Measurements from ENCODE around the gene C19orf85. TPM values are rescaled to one million over a fixed set of nuclear protein-coding genes. Genes with fewer than 3 reads are reported as not detected.
A peak's percentile ranks its signal among the peaks of the same experiment; 100 is the strongest.

C19orf85 gene
- polyA plus RNA-seq, 2 of the 4 experiments (the other 2 are of a cell fraction) = not detected

DNA sequence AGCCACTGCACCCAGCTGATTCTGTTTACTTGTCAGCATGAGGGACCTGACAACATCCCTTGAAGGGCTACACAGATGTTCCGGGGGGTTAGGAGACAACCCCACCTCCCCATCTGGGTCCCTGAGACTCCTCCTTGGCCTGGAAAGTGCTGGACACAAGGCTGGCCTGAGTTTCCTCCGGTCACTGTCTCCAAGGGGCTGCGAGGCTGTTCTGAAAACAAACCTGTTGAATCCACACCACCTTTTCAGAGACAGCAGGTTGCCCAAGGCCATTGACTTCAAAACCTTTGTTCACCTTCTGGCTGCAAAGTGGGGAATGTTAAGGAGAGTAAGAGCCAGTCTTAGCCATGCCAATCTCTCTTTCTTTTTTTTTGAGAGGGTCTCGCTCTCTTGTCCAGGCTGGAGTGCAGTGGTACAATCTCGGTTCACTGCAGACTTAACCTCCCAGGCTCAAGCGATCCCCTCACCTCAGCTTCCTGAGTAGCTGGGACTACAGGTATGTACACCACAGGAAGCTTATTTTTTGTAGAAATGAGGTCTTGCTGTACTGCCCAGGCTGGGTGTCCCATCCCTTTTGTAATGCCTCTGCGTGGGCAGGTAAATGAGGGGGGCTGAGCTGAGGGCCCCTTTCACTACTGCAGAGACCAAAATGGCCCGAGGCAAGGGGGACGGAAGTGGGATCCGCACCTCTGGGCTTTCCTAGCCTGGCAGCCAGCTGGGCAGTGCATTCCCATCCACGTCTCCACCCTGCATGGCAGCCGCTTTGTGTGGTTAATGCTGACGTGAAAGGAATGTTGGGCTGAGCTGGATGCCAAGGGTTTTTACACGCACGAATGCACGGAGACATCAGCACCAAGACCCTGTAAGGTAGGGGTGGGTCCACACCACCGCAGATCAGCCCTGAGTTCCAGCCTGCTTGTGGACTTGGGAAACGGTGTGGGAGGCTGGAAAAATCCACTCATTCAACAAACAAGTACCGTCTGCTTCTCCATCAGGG is 10.0 kb upstream of the C19orf85 start:
- H3K4me1 ChIP-seq = peaks cover 25% of the 10 kb centered on the region
- no peak for ATAC-seq
- no peak for DNase-seq (ENCODE audit: low read depth in 1 of 2, low spot score in 1 of 2)
- TF ChIP-seq TP53 (CRISPR knock-in tag; IDR thresholded peaks at IDR 0.05) (no peak), CEBPB (IDR thresholded peaks at IDR 0.05) (no peak)
- POLR2A ChIA-PET = no interaction called here
- WGBS (ENCODE audit: missing lambda C conversion rate) = 91% methylated on average over 19 of the region's 19 CpGs
- peak overlapping the region in 1 of 2 experiments; percentile 92; a peak in 2 of 6 replicates for H3K27ac ChIP-seq
- H3K4me3 ChIP-seq = no peak overlapping the region
- H3K4me2 ChIP-seq = no peak overlapping the region
- no peak for FAIRE-seq
- no peaks in the 10 kb centered on the region for H3K9me3 ChIP-seq
- CTCF ChIA-PET = interaction anchor here (0.7 to 8.2 kb wide), 9 partner anchors 9 to 333 kb away, joined by 3 to 89 read pairs (median 7); partner anchors contain the start of genes C19orf85, NAT14, SSC5D and ZNF784

DNA sequence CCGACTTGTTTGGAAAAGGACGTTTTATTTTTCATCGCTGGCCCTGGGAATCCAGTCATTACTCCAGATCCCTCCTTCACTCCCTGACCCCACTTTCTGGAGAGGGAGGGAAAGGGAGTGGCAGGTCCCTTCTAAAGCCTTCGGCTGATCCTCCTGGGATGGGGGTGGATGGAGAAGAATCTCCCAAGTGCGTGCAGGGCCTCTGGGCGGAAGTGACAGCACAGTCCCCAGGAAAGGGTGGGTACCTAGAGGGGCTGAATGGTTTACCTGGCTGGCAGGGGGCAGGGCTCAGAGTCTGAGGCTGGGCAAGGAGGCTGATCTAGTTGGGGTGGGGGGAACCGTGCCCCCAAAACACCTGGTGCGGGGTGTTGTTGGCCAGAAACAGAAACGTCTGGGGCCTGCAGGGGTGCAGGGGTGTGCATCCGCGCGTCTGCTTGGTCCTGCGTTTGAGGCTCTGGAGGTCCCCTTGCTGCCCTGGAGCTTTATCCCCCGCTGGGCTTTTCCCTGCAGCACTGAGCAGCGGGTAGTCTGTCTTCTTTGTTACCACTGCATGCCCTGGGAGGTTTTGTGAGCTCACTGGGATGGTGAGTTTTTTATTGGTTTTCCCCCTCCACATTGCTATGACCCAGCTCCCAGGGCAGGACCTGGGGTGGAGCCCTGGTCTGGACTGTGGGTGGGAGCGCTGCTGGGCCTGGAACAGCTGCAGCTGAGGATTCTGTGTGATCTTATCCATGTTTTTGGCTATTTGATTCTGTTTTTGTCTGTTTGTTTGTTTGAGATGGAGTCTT is 8.9 kb upstream of the C19orf85 start:
- no peak for FAIRE-seq
- WGBS (ENCODE audit: missing lambda C conversion rate) = 78% methylated on average over 16 of the region's 16 CpGs
- TF ChIP-seq, protein P1, sequence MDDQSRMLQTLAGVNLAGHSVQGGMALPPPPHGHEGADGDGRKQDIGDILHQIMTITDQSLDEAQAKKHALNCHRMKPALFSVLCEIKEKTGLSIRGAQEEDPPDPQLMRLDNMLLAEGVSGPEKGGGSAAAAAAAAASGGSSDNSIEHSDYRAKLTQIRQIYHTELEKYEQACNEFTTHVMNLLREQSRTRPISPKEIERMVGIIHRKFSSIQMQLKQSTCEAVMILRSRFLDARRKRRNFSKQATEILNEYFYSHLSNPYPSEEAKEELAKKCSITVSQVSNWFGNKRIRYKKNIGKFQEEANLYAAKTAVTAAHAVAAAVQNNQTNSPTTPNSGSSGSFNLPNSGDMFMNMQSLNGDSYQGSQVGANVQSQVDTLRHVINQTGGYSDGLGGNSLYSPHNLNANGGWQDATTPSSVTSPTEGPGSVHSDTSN (IDR thresholded peaks at IDR 0.05) = no peak
- no peak for TF ChIP-seq MAFK (IDR thresholded peaks at IDR 0.05; ENCODE audit: partially characterized antibody)
- TF ChIP-seq EHF (CRISPR knock-in tag; IDR thresholded peaks at IDR 0.05) = no peak
- no peak for TF ChIP-seq KDM5A (IDR thresholded peaks at IDR 0.05)
- no peak for TF ChIP-seq RNF2 (IDR thresholded peaks at IDR 0.05; ENCODE audit: borderline replicate concordance, low read depth)
- no peak for TF ChIP-seq RFX5 (IDR thresholded peaks at IDR 0.05)
- H3K27ac ChIP-seq = no peak overlapping the region
- H3K4me2 ChIP-seq = no peak overlapping the region
- DNase-seq (ENCODE audit: low read depth in 1 of 2, low spot score in 1 of 2) = no peak
- no peak overlapping the region for H3K4me3 ChIP-seq
- CTCF ChIA-PET = interaction anchor here (0.8 to 8.2 kb wide), 7 partner anchors 10 to 332 kb away, joined by 3 to 89 read pairs (median 6); partner anchors contain the start of genes NAT14, SSC5D and ZNF784
- H3K9me3 ChIP-seq = no peaks in the 10 kb centered on the region
- H3K4me1 ChIP-seq = peaks cover 13% of the 10 kb centered on the region
- no peak for ATAC-seq
- POLR2A ChIA-PET = no interaction called here

DNA sequence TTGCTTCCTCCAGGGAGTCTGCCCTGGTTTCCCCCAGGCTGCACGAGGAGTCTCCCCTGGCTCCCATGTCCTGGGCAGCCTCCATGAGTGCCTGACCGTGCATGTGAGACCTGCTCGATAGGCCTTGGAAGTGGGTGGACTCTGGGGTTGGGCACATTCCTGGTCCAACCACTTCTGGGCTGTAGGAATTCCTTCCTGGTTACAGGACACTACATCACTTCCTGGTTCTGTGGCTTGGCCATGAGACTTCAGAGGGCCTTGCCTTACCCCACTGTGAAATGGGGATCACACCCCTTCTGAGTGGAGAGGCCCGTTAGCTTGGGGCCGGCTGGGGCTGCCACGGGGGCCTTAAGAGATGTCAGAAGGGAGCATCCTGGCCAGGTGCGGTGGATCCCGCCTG is 7.9 kb upstream of the C19orf85 start:
- TF ChIP-seq, protein P2, sequence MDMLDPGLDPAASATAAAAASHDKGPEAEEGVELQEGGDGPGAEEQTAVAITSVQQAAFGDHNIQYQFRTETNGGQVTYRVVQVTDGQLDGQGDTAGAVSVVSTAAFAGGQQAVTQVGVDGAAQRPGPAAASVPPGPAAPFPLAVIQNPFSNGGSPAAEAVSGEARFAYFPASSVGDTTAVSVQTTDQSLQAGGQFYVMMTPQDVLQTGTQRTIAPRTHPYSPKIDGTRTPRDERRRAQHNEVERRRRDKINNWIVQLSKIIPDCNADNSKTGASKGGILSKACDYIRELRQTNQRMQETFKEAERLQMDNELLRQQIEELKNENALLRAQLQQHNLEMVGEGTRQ (IDR thresholded peaks at IDR 0.05) = no peak
- TF ChIP-seq, protein P3, sequence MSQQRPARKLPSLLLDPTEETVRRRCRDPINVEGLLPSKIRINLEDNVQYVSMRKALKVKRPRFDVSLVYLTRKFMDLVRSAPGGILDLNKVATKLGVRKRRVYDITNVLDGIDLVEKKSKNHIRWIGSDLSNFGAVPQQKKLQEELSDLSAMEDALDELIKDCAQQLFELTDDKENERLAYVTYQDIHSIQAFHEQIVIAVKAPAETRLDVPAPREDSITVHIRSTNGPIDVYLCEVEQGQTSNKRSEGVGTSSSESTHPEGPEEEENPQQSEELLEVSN (IDR thresholded peaks at IDR 0.05; ENCODE audit: borderline replicate concordance, low read depth) = no peak
- TF ChIP-seq ZFP36 (IDR thresholded peaks at IDR 0.05; ENCODE audit: borderline replicate concordance, partially characterized antibody) = peak; percentile 43
- H3K4me3 ChIP-seq = no peak overlapping the region
- peaks cover 9% of the 10 kb centered on the region; the same call in 2 of the 3 replicates for H3K4me1 ChIP-seq
- DNase-seq (ENCODE audit: low read depth in 1 of 2, low spot score in 1 of 2) (peak in 1 of 2 experiments; percentile 80), FAIRE-seq (no peak), ATAC-seq (0 out of 6 replicates have a peak, but pooled peaks of 1 of the 2 experiments have one; percentile 5)
- POLR2A ChIA-PET = no interaction called here
- CTCF ChIA-PET = interaction anchor here (0.6 to 8.2 kb wide), 4 partner anchors 14 to 99 kb away, joined by 3 to 89 read pairs (median 16); partner anchors contain the start of genes NAT14 and SSC5D
- H3K9me3 ChIP-seq = no peaks in the 10 kb centered on the region
- 82% methylated on average over 8 of the region's 8 CpGs for WGBS (ENCODE audit: missing lambda C conversion rate)
- H3K27ac ChIP-seq = peak overlapping the region in 1 of 2 experiments; percentile 10; a peak in 1 of 6 replicates
- H3K4me2 ChIP-seq = no peak overlapping the region

DNA sequence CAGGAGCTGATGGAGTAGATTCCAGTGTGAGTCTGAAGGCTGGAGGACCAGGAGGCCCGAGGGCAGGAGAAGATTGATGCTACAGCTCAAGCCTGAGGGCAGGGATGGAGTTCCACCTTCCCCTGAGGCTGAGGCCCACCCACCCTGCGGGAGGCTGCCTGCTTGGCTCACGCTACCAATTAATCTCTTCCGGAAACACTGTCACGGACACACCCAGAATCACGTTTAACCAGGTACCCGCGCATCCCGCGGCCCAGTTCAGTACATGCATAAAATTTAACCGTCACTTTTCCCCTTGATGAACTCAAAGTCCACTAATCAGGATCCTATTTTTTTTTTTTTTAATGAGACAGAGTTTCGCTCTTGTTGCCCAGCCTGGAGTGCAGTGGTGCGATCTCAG is 6.7 kb upstream of the C19orf85 start:
- DNase-seq (ENCODE audit: low read depth in 1 of 2, low spot score in 1 of 2) = no peak
- Histone ChIP-seq H3K27ac (no peak overlapping the region), H3K4me3 (no peak overlapping the region), H3K4me1 (peaks cover 9% of the 10 kb centered on the region; the same call in 2 of the 3 replicates), H3K9me3 (no peaks in the 10 kb centered on the region), H3K4me2 (no peak overlapping the region)
- 91% methylated on average over 13 of the region's 13 CpGs for WGBS (ENCODE audit: missing lambda C conversion rate)
- TF ChIP-seq RFX5 (IDR thresholded peaks at IDR 0.05) = no peak
- no peak for TF ChIP-seq POLR2A (IDR thresholded peaks at IDR 0.05; ENCODE audit: low read length)
- TF ChIP-seq FOSB (CRISPR knock-in tag; IDR thresholded peaks at IDR 0.05) = no peak
- no peak for TF ChIP-seq PHF8 (IDR thresholded peaks at IDR 0.05; ENCODE audit: borderline replicate concordance, low read depth)
- TF ChIP-seq, protein P4, sequence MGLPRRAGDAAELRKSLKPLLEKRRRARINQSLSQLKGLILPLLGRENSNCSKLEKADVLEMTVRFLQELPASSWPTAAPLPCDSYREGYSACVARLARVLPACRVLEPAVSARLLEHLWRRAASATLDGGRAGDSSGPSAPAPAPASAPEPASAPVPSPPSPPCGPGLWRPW (IDR thresholded peaks at IDR 0.05) = no peak
- ATAC-seq = no peak
- no peak for FAIRE-seq
- ChIA-PET POLR2A (interaction anchor here (1.2 kb wide), 1 partner anchor 10 kb away, joined by 4 read pairs; the partner anchor contains the start of gene ISOC2), CTCF (interaction anchor here (1.0 to 6.7 kb wide), 6 partner anchors 20 to 161 kb away, joined by 3 to 194 read pairs (median 11); partner anchors contain the start of genes NAT14 and SSC5D)
